Keratinocyte (primary cell): Measurements from ENCODE around the gene SETD6. TPM values are rescaled to one million over a fixed set of nuclear protein-coding genes. Genes with fewer than 3 reads are reported as not detected.

Experiments
- DNase-seq: peaks from one replicate; pipeline ENCODE4 v3.0.0-alpha.2; 2011; ENCODE audit warnings: low read depth, missing footprints, low spot score
- FAIRE-seq: peaks from 2 replicates; lab custom pipeline; 2011; peaks lifted over from hg19 to GRCh38; lab: Jason Lieb, UNC
- H2AFZ ChIP-seq: 2 replicates; pipeline ENCODE4 v1.6.0; 2012; ENCODE audit warnings: low read length, control low read depth, inconsistent platforms; ENCODE audit not compliant: control insufficient read depth
- H3K27ac ChIP-seq: 2 replicates; pipeline ENCODE4 v1.5.1; 2011; ENCODE audit warnings: low read length; ENCODE audit not compliant: control insufficient read depth, insufficient read depth
- H3K27me3 ChIP-seq: 3 replicates; pipeline ENCODE4 v1.6.0; 2011; ENCODE audit warnings: low read length; ENCODE audit not compliant: control insufficient read depth, insufficient read depth; ENCODE audit errors: extremely low read depth
- H3K36me3 ChIP-seq, 2 experiments: 2 replicates in 1 of 2; 3 replicates in 1 of 2; pipeline ENCODE4 v1.5.1; 2011; ENCODE audit warnings: low read length in 2 of 2, mild to moderate bottlenecking in 1 of 2; ENCODE audit not compliant: control insufficient read depth in 2 of 2, insufficient read depth in 2 of 2; ENCODE audit errors: extremely low read depth in 1 of 2
- H3K4me1 ChIP-seq: 3 replicates; pipeline ENCODE4 v1.5.1; 2011; ENCODE audit warnings: low read length; ENCODE audit not compliant: control insufficient read depth, insufficient read depth; ENCODE audit errors: extremely low read depth
- H3K4me2 ChIP-seq: 3 replicates; pipeline ENCODE4 v1.6.0; 2011; ENCODE audit warnings: low read depth, low read length; ENCODE audit not compliant: control insufficient read depth, insufficient read depth; ENCODE audit errors: extremely low read depth
- H3K4me3 ChIP-seq, 3 experiments: fragments of 200-600 bp in 1 of 3; sonication (generic) in 1 of 3; 2 replicates in 2 of 3; 3 replicates in 1 of 3; pipeline ENCODE4 v1.5.1; 2011 to 2016; ENCODE audit warnings: low read length in 3 of 3, mild to moderate bottlenecking in 3 of 3, control low read depth in 2 of 3, inconsistent platforms in 1 of 3, low read depth in 1 of 3, mixed read lengths in 1 of 3, mixed run types in 1 of 3, moderate library complexity in 1 of 3; ENCODE audit not compliant: control insufficient read depth in 2 of 3, insufficient read depth in 2 of 3; ENCODE audit errors: extremely low read depth in 1 of 3
- H3K79me2 ChIP-seq: 2 replicates; pipeline ENCODE4 v1.6.0; 2012; ENCODE audit warnings: low read length; ENCODE audit not compliant: control insufficient read depth, insufficient read depth
- H3K9ac ChIP-seq: 3 replicates; pipeline ENCODE4 v1.6.0; 2011; ENCODE audit warnings: low read length; ENCODE audit not compliant: control insufficient read depth, insufficient read depth; ENCODE audit errors: extremely low read depth
- H3K9me1 ChIP-seq: 3 replicates; pipeline ENCODE4 v1.6.0; 2011; ENCODE audit warnings: low read length; ENCODE audit not compliant: control insufficient read depth, insufficient read depth; ENCODE audit errors: extremely low read depth
- H3K9me3 ChIP-seq: 2 replicates; pipeline ENCODE4 v1.5.1; 2012; ENCODE audit warnings: low read depth, low read length; ENCODE audit not compliant: control insufficient read depth
- H4K20me1 ChIP-seq: 3 replicates; pipeline ENCODE4 v1.6.0; 2011; ENCODE audit warnings: low read length; ENCODE audit not compliant: control insufficient read depth, insufficient read depth; ENCODE audit errors: extremely low read depth
- CTCF ChIP-seq, 3 experiments: IDR thresholded peaks in 1 of 3; conservative IDR thresholded peaks in 1 of 3; optimal IDR thresholded peaks in 1 of 3; 2 replicates in 2 of 3; 3 replicates in 1 of 3; pipeline versions ENCODE3 to v1.5.1; 2011; ENCODE audit warnings: low read length in 3 of 3, mild to moderate bottlenecking in 3 of 3, moderate library complexity in 2 of 3, control low read depth in 1 of 3, inconsistent platforms in 1 of 3; ENCODE audit not compliant: insufficient read depth in 2 of 3; ENCODE audit errors: extremely low read depth in 1 of 3
- EZH2 ChIP-seq: IDR thresholded peaks from one replicate; pipeline ENCODE4 v1.6.1; 2012; ENCODE audit warnings: inconsistent platforms, mild to moderate bottlenecking, low read length, moderate library complexity
- dilution Hi-C: fragments of 300-500 bp; cut with MboI; formaldehyde crosslinking; loops from one replicate; pipeline ENCODE4 v1.7.0; 2020; ENCODE audit warnings: low sequenced_read_pairs; ENCODE audit not compliant: extremely low pct_ligation_motif_present
- polyA plus RNA-seq, 5 experiments: library from polyadenylated mRNA; depleted of rRNA in 3 of 5; stranded (reverse) in 3 of 5; stranded (forward) in 1 of 5; unstranded in 1 of 5; fragments of >200 nt; gene quantifications; 1 replicate in 1 of 5; 2 replicates in 3 of 5; 3 replicates in 1 of 5; pipeline versions ENCODE4 v1.2.1 to v1.2.3, GENCODE V29; 2011 to 2012; ENCODE audit warnings: missing spikeins in 2 of 5, low read depth in 1 of 5, low replicate concordance in 1 of 5

The SETD6 gene
- polyA plus RNA-seq, 1 donor (not counting 4 experiments of a cell fraction or from before 2014, with no cell fraction given): 13.5 TPM

DNA sequence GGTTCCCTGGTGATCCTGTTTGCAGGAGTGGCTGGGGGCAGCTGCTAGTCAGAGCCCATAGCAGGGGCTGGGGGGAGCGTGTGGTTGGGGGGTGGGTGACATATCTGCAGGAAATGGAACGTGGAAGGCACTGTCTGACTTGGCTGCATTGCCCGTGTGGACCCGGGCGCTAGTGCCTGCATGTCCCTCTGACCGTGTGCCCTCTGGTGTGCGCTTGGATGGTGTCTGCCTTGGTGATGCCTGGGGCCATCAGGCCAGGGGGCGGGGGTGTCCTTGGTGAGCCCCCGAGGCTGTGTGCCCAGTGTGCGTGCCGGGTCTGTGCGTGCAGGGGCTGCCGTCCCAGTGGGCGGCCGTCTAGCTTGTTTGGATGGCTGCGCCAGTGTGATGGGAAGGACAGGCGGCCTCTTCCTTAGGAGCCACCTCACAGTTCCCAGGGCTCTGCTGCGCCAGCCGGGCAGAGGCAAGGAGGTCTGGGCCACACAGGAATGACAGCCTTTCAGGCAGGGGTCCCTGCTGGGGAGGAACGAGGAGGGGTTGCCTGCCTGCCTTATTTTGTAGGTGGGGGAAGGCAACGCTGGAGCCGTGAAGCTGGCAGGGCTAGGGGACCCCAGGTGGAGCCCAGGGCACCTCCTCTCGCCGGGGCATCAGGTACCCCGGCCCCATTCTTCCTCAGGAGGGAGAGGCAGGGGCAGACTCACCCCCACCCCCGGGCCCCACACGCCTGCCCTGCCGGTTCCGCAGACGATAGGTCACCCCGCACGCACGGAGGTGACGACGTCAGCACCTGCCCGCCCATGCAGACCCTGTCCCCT lies 14.7 kb upstream of the SETD6 start:
- peaks cover 3% of the 10 kb centered on the region for H3K4me1 ChIP-seq
- DNase-seq: no peak
- H3K9me1 ChIP-seq: no peaks in the 10 kb centered on the region
- H2AFZ ChIP-seq: peak overlapping the region; percentile 20
- dilution Hi-C loops: no loop called here
- peaks cover 26% of the 10 kb centered on the region for H3K27me3 ChIP-seq
- H3K27ac ChIP-seq: no peak overlapping the region
- H4K20me1 ChIP-seq: no peaks in the 10 kb centered on the region
- H3K79me2 ChIP-seq: no peaks in the 10 kb centered on the region
- H3K4me3 ChIP-seq: peak overlapping the region in 1 of 3 experiments; percentile 2
- H3K36me3 ChIP-seq: no peaks in the 10 kb centered on the region
- no peak overlapping the region for H3K9ac ChIP-seq
- no peak for FAIRE-seq
- H3K4me2 ChIP-seq: peak overlapping the region; percentile 49
- H3K9me3 ChIP-seq: no peaks in the 10 kb centered on the region
- TF ChIP-seq EZH2 (peak; percentile 33), CTCF (optimal IDR thresholded peaks at IDR 0.05 in 1 of 3, IDR thresholded peaks at IDR 0.05 in 1 of 3, conservative IDR thresholded peaks at IDR 0.05 in 1 of 3; ENCODE audit: extremely low read depth in 1 of 3, insufficient read depth in 2 of 3, low read length in 3 of 3) (no peak)

DNA sequence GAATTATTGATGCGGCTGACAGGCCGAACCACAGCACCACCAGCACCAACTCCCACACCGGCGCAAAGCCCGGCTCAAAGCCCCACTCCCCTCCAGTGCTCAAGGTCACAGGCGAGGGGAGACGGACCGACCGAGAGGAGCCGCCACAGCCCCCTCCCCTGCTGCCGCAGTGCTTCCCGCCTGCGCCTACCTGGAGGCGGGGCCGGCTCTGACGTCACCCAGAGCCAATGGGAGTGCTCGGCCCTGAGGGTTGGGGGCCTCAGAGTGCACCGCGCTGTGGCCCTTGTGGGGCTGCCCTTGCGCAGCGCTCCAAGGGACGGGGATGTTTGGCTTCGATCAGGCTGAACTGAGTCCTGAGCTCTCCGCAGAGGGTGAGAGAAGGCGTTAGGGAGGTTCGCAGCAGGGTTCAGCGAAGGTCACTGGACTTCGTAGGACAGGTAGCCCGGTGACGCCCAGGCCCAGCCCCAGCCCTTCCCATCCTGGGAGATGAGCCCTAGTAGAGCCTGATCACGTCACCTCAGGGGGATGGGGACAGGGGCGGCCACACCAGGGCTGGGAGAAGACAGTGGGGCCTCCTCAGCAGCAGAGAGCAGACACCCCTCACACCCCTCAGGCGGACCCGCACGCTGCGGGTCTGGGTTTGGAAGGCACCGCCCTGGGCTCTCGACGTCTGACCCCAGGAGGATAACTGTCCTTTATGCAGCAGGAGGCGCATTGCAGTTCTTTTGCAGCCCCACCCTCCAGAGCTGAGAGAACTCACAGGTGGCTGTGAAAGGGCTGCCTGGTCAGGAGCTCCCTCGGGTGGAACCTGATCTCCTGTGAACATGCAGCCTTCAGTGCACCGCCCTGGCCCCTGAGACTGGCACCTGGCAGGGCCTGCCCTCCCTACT lies 13.8 kb upstream of the SETD6 start:
- H3K4me1 ChIP-seq: peaks cover 3% of the 10 kb centered on the region
- no peaks in the 10 kb centered on the region for H3K79me2 ChIP-seq
- peak overlapping the region; percentile 19 for H3K9ac ChIP-seq
- TF ChIP-seq EZH2 (no peak), CTCF (optimal IDR thresholded peaks at IDR 0.05 in 1 of 3, IDR thresholded peaks at IDR 0.05 in 1 of 3, conservative IDR thresholded peaks at IDR 0.05 in 1 of 3; ENCODE audit: extremely low read depth in 1 of 3, insufficient read depth in 2 of 3, low read length in 3 of 3) (no peak)
- dilution Hi-C loops: no loop called here
- peak overlapping the region; percentile 49 for H3K4me2 ChIP-seq
- peak overlapping the region; percentile 20 for H2AFZ ChIP-seq
- peak overlapping the region in 2 of 3 experiments; percentile 2 to 49 for H3K4me3 ChIP-seq
- H3K9me3 ChIP-seq: no peaks in the 10 kb centered on the region
- no peak for FAIRE-seq
- DNase-seq: no peak
- no peak overlapping the region for H3K27ac ChIP-seq
- no peaks in the 10 kb centered on the region for H4K20me1 ChIP-seq
- peaks cover 26% of the 10 kb centered on the region for H3K27me3 ChIP-seq
- no peaks in the 10 kb centered on the region for H3K9me1 ChIP-seq
- H3K36me3 ChIP-seq: no peaks in the 10 kb centered on the region
